Measurements from ENCODE around the gene DOP1A.

Gene DOP1A

GRCh38 chr6:83124553-83124952 is 57.1 kb downstream of the DOP1A start:
- H3K27ac ChIP-seq: no peak overlapping the region
- H3K4me3 ChIP-seq (ENCODE audit: low read depth, low read length): no peak overlapping the region
- no peak for DNase-seq
- peaks cover 38% of the 10 kb centered on the region for H3K36me3 ChIP-seq
- TF ChIP-seq CTCF (IDR thresholded peaks at IDR 0.05; ENCODE audit: low read depth, low read length): no peak
- H3K27me3 ChIP-seq (ENCODE audit: insufficient read depth, low read depth, severe bottlenecking): no peaks in the 10 kb centered on the region
- H3K9me3 ChIP-seq (ENCODE audit: severe bottlenecking): no peaks in the 10 kb centered on the region

- Histone ChIP-seq H3K27ac (no peak overlapping the region), H3K36me3 (peaks cover 41% of the 10 kb centered on the region), H3K9me3 (ENCODE audit: severe bottlenecking) (no peaks in the 10 kb centered on the region), H3K4me3 (ENCODE audit: low read depth, low read length) (no peak overlapping the region), H3K27me3 (ENCODE audit: insufficient read depth, low read depth, severe bottlenecking) (no peaks in the 10 kb centered on the region)
- no peak for DNase-seq
- no peak for TF ChIP-seq CTCF (IDR thresholded peaks at IDR 0.05; ENCODE audit: low read depth, low read length)
Measured at GRCh38 chr6:83125425-83125824, 58.0 kb downstream of the DOP1A start.

- Histone ChIP-seq H3K27me3 (ENCODE audit: insufficient read depth, low read depth, severe bottlenecking) (no peaks in the 10 kb centered on the region), H3K9me3 (ENCODE audit: severe bottlenecking) (no peaks in the 10 kb centered on the region), H3K36me3 (peaks cover 41% of the 10 kb centered on the region), H3K4me3 (ENCODE audit: low read depth, low read length) (no peak overlapping the region), H3K27ac (no peak overlapping the region)
- no peak for TF ChIP-seq CTCF (IDR thresholded peaks at IDR 0.05; ENCODE audit: low read depth, low read length)
- no peak for DNase-seq
Measured at GRCh38 chr6:83126223-83126622, 58.8 kb downstream of the DOP1A start.

- Histone ChIP-seq H3K4me3 (ENCODE audit: low read depth, low read length) (no peak overlapping the region), H3K36me3 (peaks cover 41% of the 10 kb centered on the region), H3K27me3 (ENCODE audit: insufficient read depth, low read depth, severe bottlenecking) (no peaks in the 10 kb centered on the region), H3K27ac (no peak overlapping the region), H3K9me3 (ENCODE audit: severe bottlenecking) (no peaks in the 10 kb centered on the region)
- TF ChIP-seq CTCF (IDR thresholded peaks at IDR 0.05; ENCODE audit: low read depth, low read length): no peak
- DNase-seq: no peak
Measured at GRCh38 chr6:83126807-83127206, 59.3 kb downstream of the DOP1A start.

- DNase-seq: no peak
- Histone ChIP-seq H3K27me3 (ENCODE audit: insufficient read depth, low read depth, severe bottlenecking) (no peaks in the 10 kb centered on the region), H3K36me3 (peaks cover 41% of the 10 kb centered on the region), H3K9me3 (ENCODE audit: severe bottlenecking) (no peaks in the 10 kb centered on the region), H3K27ac (no peak overlapping the region), H3K4me3 (ENCODE audit: low read depth, low read length) (no peak overlapping the region)
- TF ChIP-seq CTCF (IDR thresholded peaks at IDR 0.05; ENCODE audit: low read depth, low read length): no peak
Measured at GRCh38 chr6:83127258-83127657, 59.8 kb downstream of the DOP1A start.

GRCh38 chr6:83127976-83128375 is 60.5 kb downstream of the DOP1A start:
- no peaks in the 10 kb centered on the region for H3K9me3 ChIP-seq (ENCODE audit: severe bottlenecking)
- peaks cover 41% of the 10 kb centered on the region for H3K36me3 ChIP-seq
- TF ChIP-seq CTCF (IDR thresholded peaks at IDR 0.05; ENCODE audit: low read depth, low read length): no peak
- no peak for DNase-seq
- H3K4me3 ChIP-seq (ENCODE audit: low read depth, low read length): no peak overlapping the region
- no peaks in the 10 kb centered on the region for H3K27me3 ChIP-seq (ENCODE audit: insufficient read depth, low read depth, severe bottlenecking)
- no peak overlapping the region for H3K27ac ChIP-seq

All from WERI-Rb-1 (cell line).